Brain microvascular endothelial cell (primary cell): ENCODE results near the gene CORO2A.

ENCODE experiments used
- DNase-seq: peaks from one replicate; pipeline ENCODE4 v3.0.0-alpha.2; 2020
- H3K27ac ChIP-seq: fragments of 250-450 bp; sonication (Bioruptor Pico); 2 replicates; pipeline ENCODE4 v1.5.1; 2020; ENCODE audit warnings: mild to moderate bottlenecking, moderate library complexity
- H3K27me3 ChIP-seq: fragments of 250-450 bp; sonication (Bioruptor Pico); replicated peaks from 2 replicates; pipeline ENCODE4 v1.5.1; 2020; ENCODE audit warnings: mild to moderate bottlenecking
- H3K36me3 ChIP-seq: fragments of 250-450 bp; sonication (Bioruptor Pico); replicated peaks from 2 replicates; pipeline ENCODE4 v1.5.1; 2020; ENCODE audit warnings: mild to moderate bottlenecking
- H3K4me3 ChIP-seq: 2 replicates; pipeline ENCODE4 v1.5.1; 2011; ENCODE audit warnings: low read depth, mild to moderate bottlenecking, control low read depth, low read length, moderate library complexity
- in situ Hi-C: cut with HindIII; loops from 2 replicates; pipeline ENCODE4 v1.10.0; 2017; ENCODE audit warnings: low sequenced_read_pairs, low pct_ligation_motif_present
- TF ChIP-seq, protein P1 (sequence below): IDR thresholded peaks from 2 replicates; pipeline ENCODE4 v1.5.1; 2011; ENCODE audit warnings: low read depth, mild to moderate bottlenecking, moderate library complexity, low read length, control low read depth, inconsistent platforms; ENCODE audit errors: missing control alignments

CORO2A gene

DNA sequence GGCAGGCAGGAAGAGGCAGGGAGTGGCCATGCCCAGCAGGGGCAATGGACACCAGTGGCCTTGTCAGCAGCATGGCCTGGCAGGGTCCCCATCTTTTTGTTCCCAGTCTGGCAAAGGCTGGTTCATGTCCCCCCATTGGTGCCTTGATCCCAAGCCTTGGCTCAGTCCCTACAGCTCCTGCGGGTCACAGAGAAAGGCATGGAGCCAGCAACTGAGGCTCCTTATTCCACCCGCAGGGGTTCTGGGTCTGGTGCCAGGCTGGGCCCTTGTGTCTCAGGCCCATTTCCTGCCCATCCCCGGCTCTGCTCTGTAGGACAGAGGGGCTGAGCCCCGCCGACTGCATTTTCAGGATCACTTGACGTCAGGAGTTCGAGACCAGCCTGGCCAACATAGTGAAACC is 87.4 kb downstream of the CORO2A start:
- H3K27ac ChIP-seq = no peak overlapping the region
- in situ Hi-C loops = no loop called here

DNA sequence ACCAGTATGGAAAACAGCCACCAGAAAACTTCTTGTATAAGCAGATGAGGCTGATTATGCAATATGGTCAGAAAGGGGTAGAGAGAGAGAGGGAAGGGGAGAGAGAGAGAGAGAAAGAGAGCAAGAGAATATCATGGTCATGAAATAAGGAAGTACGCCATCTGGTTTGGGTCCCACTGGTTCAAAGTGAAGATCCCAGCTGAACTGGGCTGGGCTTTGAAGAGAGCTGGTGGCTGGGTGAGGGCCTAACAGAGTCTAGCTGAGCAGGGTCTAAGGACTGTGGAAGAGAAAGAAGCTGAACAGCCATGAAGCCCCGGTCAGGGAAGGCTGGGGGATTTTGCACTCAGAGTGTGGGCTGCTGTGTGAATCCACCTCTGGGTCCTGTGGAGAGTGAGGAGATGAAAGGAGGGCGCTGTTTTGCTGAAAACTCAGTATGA is 88.0 kb downstream of the CORO2A start:
- Histone ChIP-seq H3K36me3 (no peaks in the 10 kb centered on the region), H3K4me3 (no peak overlapping the region), H3K27me3 (no peaks in the 10 kb centered on the region), H3K27ac (no peak overlapping the region)
- in situ Hi-C loops = no loop called here
- no peak for DNase-seq
- TF ChIP-seq, protein P1, sequence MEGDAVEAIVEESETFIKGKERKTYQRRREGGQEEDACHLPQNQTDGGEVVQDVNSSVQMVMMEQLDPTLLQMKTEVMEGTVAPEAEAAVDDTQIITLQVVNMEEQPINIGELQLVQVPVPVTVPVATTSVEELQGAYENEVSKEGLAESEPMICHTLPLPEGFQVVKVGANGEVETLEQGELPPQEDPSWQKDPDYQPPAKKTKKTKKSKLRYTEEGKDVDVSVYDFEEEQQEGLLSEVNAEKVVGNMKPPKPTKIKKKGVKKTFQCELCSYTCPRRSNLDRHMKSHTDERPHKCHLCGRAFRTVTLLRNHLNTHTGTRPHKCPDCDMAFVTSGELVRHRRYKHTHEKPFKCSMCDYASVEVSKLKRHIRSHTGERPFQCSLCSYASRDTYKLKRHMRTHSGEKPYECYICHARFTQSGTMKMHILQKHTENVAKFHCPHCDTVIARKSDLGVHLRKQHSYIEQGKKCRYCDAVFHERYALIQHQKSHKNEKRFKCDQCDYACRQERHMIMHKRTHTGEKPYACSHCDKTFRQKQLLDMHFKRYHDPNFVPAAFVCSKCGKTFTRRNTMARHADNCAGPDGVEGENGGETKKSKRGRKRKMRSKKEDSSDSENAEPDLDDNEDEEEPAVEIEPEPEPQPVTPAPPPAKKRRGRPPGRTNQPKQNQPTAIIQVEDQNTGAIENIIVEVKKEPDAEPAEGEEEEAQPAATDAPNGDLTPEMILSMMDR = no peak

More for the DNA sequence above, 87.4 kb downstream of the CORO2A start:
- Histone ChIP-seq H3K4me3 (no peak overlapping the region), H3K27me3 (no peaks in the 10 kb centered on the region), H3K36me3 (no peaks in the 10 kb centered on the region)
- TF ChIP-seq, protein P1 = no peak
- no peak for DNase-seq

DNA sequence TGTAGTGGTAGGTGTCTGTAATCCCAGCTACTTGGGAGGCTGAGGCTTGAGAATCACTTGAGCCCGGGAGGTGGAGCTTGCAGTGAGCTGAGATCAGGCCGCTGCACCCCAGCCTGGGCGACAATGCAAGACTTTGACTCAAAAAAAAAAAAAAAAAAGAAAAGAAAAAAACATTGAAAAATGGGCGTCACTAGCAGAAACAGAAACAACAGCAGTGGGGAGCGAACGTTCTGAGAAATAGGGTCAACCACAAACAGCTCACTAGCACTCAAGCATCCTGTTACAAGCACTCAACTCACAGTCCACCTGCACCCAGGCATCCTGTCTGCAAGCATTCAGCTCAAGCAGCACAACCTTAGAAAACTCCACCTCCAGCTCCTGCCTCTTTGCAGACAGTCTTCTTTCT is 90.6 kb downstream of the CORO2A start:
- no peak for DNase-seq
- Histone ChIP-seq H3K4me3 (no peak overlapping the region), H3K36me3 (no peaks in the 10 kb centered on the region), H3K27me3 (no peaks in the 10 kb centered on the region), H3K27ac (no peak overlapping the region)
- in situ Hi-C loops = no loop called here
- TF ChIP-seq, protein P1 = no peak

DNA sequence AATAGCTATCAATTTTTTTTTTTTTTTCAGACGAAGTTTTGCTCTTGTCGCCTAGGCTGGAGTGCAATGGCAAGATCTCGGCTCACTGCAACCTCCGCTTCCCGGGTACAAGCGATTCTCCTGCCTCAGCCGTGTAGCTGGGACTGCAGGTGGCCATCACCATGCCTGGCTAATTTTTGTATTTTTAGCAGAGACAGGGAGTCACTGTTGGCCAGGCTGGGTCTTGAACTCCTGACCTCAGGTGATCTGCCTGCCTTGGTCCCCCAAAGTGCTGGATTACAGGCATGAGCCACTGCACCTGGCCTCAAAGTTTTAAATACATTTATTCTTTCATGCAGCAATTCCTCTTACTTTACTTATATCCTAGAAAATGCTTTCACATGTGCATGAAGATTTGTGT is 91.0 kb downstream of the CORO2A start:
- in situ Hi-C loops = no loop called here
- DNase-seq = no peak
- Histone ChIP-seq H3K4me3 (no peak overlapping the region), H3K27ac (no peak overlapping the region), H3K27me3 (no peaks in the 10 kb centered on the region), H3K36me3 (no peaks in the 10 kb centered on the region)
- TF ChIP-seq, protein P1 = no peak

DNA sequence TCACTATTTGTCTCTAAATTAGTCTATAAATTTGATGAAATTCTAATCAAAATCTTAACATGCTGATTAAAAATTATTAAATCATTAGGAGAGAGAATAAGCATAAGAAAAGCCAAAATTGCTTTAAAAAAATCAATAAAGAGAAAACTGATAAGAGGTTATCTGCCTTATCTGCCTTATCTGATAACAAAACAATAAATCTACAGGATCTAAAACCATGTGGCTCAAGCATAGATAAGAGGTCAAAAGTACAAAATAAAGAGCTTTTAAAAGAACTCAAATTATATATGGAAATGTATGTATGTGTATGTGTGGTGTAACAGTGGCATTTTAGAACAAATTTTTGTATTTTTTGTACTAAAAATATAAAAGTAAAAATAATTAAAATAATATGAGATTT is 92.0 kb downstream of the CORO2A start:
- no peaks in the 10 kb centered on the region for H3K36me3 ChIP-seq
- TF ChIP-seq, protein P1 = no peak

DNA sequence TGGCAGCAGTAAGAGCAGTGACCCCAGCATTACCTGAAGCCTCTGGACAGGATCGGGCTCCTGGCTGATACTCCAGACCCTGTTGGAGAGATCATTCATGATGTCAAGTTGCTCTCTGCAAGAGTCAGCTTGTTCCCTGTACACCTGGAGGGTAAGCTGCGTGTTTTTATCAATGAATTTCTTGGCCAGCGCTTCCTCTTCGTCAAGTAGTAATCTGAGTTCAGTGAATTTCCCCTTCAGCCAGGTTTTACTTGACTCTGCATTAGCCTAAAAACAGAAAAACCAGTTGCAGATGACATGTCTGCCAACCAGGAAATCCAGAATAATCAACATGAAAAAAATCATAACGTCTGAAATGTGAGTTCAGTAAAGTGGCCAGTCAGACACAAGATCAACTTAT is 92.5 kb downstream of the CORO2A start:
- H3K4me3 ChIP-seq = no peak overlapping the region
- no peaks in the 10 kb centered on the region for H3K36me3 ChIP-seq
- no peak for DNase-seq
- TF ChIP-seq, protein P1 = no peak
- H3K27me3 ChIP-seq = no peaks in the 10 kb centered on the region
- in situ Hi-C loops = no loop called here
- H3K27ac ChIP-seq = no peak overlapping the region

More for the DNA sequence above, 92.0 kb downstream of the CORO2A start:
- no peak overlapping the region for H3K4me3 ChIP-seq
- no peak overlapping the region for H3K27ac ChIP-seq
- DNase-seq = no peak
- in situ Hi-C loops = no loop called here
- no peaks in the 10 kb centered on the region for H3K27me3 ChIP-seq
